ENCODE results near the gene MATN3.
"Not testable (repeated sequence)": the region's sequence is repeated elsewhere in the genome, so short reads cannot be mapped to it uniquely, and the experiment has no call there.

MATN3 gene, protein sequence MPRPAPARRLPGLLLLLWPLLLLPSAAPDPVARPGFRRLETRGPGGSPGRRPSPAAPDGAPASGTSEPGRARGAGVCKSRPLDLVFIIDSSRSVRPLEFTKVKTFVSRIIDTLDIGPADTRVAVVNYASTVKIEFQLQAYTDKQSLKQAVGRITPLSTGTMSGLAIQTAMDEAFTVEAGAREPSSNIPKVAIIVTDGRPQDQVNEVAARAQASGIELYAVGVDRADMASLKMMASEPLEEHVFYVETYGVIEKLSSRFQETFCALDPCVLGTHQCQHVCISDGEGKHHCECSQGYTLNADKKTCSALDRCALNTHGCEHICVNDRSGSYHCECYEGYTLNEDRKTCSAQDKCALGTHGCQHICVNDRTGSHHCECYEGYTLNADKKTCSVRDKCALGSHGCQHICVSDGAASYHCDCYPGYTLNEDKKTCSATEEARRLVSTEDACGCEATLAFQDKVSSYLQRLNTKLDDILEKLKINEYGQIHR

DNA sequence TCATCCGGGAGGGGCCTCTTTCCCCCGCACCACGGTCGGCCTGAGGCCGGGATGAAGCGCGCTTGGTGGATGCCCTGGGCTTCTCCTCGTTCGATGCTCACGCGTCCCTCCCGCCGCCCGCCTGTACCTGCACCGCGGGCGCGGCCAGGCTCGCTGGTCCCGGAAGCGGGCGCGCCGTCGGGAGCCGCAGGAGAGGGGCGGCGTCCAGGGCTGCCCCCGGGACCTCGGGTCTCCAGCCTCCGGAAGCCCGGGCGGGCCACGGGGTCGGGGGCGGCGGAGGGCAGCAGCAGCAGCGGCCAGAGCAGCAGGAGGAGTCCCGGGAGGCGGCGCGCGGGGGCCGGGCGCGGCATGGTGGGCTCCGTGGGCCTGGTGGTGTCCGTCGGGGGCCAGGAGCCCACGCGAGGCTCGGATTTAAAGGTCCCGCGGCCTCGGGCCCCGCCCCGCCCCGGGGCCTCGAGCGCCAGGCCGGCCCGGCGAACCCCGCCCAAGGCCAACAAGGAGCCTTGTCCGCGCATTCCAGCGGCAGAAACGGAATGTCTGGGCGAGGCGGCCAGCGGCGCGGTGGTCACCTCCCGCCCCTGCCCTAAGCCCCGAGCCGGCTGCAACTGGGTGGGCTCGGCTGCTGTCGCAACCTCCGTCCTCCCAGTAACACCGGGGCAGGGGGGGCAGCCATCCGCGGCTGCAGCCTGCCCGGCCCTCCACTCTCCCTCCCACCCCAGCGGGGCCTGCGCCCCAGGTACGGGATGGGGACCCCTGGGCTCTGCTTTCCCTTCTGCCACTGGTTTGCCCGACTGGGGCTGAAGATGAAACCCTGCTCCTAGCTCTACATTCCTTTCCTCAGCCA lies at the start of gene MATN3:
MATN3 (minus strand) TSS at position 387 of the 844 bp plus-strand sequence; CDS start at position 350, 37 bp downstream.
- no peak for DNase-seq (ENCODE audit: low spot score)

DNA sequence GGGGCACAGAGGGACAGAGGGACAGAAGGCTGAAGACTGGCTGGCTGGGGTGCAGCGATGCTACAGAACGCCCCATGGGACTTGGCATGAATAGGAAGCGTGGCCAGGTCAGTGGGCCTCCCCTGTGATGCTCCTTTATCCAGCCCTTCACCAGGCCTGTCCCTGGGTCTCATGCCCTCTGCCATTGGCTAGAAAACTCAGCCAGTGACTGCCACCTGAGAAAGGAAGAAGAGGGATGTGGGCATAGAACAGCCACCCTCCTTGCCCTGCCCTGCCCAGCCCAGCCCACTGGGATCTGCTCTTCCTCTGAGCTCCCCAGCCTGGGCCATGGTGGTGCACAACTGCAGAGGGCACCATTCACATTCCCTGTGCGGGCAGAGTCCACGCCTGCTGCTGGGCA lies 49.5 kb upstream of the MATN3 start:
- DNase-seq (ENCODE audit: low spot score): no peak

DNA sequence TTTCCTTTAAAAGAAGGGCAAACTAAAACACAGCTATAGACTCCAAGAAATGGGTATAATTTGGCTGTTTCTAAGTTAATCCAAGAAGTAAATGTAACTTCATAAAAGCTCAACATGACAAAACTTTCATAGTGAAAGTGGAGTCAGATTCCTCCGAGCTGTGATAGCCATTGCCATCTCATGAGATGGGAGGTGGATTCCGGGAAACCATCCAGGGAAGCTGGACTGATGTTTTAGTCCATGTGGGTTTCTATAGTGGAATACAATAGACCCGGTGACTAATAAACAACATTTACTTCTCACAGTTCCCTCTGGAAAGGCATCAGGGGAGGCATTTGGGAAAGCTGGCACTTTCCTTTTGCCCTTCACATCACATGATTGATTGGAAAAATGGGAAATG lies 49.0 kb upstream of the MATN3 start:
- DNase-seq (ENCODE audit: low spot score): no peak

DNA sequence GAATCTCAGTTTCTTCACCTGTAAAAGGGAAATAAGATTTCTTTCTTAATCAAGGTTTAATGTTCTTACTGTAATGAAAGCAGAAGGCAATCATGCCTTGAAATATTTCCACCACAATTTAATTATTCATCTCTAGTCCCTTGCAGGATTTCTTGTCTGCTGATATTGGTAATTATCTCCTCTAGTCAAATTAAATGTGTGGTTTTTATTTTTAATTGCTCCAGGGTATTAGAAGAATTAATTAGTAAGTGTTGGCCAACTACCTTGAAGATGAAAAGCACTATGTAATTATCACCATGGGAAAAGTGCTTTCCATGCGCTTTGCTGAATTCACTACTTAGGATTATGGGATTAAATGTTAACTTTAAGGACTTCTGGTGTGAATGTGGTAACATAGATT lies 47.6 kb upstream of the MATN3 start:
- DNase-seq (ENCODE audit: low spot score): no peak

DNA sequence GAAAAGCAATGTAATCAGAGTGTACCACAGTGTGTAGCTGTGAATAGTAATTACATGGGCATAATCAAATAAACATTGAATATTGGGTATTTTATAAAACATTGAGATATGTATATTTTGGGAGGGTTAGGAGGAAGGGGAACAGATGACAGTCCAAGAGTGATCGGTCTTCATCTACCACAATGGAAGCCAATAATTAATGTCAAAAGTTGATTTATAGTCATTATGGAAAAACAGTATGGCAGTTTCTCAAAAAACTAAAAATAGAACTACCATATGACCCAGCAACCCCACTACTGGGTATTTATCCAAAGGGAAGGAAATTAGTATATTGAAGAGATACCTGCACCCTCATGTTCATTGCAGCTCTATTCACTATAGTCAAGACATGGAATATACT lies 44.8 kb upstream of the MATN3 start:
- DNase-seq (ENCODE audit: low spot score): no peak

- no peak for DNase-seq (ENCODE audit: low spot score)
These were observed 42.5 kb upstream of the MATN3 start for GRCh38 chr2:20054931-20055330.

GRCh38 chr2:20054119-20054518 lies 41.7 kb upstream of the MATN3 start:
- no peak for DNase-seq (ENCODE audit: low spot score)

DNA sequence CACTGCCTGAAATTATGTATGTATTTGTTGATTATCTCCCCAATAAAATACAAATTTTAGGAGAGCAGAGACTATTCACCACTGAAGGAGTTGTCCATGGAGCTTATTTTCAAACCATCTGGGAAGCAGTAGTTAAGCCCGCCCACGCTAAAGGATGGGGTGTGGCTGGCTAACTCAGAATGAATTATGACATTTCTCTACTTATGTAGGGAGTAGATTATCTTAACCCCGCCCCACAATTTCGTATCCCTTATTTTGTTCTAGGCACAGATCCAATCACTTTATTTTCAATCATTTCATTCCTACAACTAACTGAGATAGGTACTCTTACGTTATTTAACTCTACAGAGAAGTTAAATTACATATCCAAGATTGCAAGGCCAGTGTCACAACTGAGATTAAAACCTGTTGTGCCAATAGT lies 40.4 kb upstream of the MATN3 start:
- peak; percentile 13 for DNase-seq (ENCODE audit: low spot score)

DNA sequence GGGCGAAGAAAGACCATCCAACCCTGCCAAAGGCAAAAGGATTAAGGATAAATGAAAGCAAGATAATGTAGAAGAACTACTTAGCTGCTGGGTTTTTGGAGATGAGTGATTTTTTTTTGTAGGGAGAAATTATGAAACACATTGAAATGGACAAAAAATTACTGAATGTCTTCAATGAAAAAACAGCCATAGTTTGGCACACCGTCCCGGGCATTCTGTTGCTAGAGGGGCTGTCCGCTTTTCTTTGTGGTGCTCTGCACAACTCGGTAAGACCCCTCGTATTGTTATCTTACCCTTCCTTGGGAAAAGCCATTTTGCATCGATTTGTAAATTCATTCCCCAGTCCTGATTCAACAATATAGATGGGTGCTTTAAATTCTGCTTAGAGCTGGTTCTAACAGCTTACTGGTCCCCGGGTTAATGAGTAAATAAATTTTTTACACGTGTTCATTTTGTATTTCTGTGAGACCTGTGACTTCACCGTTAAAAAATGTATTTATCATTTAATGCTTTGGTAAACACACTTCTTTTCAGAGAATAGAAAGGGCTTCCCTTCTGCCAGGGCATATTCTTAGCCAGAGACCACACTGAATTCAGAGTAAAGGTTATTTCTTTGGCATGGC lies 39.9 kb upstream of the MATN3 start:
- no peak for DNase-seq (ENCODE audit: low spot score)

GRCh38 chr2:20051532-20052228 lies 39.2 kb upstream of the MATN3 start, which contains the start of gene LAPTM4A:
LAPTM4A (minus strand) TSS chr2:20051628; CDS start chr2:20051520, 108 bp downstream.
- peak; percentile 100 for DNase-seq (ENCODE audit: low spot score)

- DNase-seq (ENCODE audit: low spot score): peak; percentile 76
These were observed 38.4 kb upstream of the MATN3 start for GRCh38 chr2:20050646-20051531.

- DNase-seq (ENCODE audit: low spot score): peak; percentile 85
These were observed 37.7 kb upstream of the MATN3 start for GRCh38 chr2:20050104-20050645.

DNA sequence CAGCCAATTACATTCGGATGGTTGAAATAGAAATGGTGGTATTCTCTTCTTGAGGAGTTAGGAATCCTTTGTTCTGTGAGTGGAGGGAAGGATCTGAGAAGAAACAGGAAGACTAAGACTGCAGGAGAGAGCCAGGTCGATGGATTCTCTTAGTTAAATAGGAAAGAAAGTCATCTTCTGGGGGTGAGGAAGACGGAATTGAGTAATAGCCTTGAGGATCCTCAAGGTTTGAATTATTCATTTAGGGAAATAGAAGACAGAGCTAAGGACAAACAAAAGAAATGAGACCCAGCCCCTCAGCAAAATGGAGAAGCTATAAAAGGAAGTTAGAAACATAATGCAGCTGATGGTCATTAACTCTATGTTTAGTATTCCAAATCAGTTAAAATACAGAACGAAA lies 37.2 kb upstream of the MATN3 start:
- peak; percentile 45 for DNase-seq (ENCODE audit: low spot score)

GRCh38 chr2:20048488-20049448 lies 36.3 kb upstream of the MATN3 start:
- DNase-seq (ENCODE audit: low spot score): no peak

GRCh38 chr2:20045712-20046292 lies 33.3 kb upstream of the MATN3 start:
- DNase-seq (ENCODE audit: low spot score): not testable (repeated sequence)

DNA sequence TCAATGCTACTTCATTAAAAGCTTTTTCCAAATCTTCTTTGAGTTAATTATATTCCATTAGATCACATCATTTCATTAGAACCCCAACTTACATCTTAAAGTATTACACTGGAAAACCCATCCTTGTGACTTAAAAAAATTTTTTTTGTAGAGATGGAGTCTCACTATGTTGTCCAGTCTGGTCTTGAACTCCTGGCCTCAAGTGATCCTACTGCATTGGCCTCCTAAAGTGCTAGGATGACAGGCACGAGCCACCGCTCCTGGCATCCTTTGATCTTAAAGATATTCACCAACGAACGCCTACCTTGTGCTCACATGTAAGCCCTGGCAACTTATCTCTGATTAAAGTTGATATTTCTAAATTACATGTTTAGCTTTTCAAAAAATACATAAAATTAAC lies 32.3 kb upstream of the MATN3 start:
- no peak for DNase-seq (ENCODE audit: low spot score)

GRCh38 chr2:20042531-20042930 lies 30.1 kb upstream of the MATN3 start:
- no peak for DNase-seq (ENCODE audit: low spot score)

DNA sequence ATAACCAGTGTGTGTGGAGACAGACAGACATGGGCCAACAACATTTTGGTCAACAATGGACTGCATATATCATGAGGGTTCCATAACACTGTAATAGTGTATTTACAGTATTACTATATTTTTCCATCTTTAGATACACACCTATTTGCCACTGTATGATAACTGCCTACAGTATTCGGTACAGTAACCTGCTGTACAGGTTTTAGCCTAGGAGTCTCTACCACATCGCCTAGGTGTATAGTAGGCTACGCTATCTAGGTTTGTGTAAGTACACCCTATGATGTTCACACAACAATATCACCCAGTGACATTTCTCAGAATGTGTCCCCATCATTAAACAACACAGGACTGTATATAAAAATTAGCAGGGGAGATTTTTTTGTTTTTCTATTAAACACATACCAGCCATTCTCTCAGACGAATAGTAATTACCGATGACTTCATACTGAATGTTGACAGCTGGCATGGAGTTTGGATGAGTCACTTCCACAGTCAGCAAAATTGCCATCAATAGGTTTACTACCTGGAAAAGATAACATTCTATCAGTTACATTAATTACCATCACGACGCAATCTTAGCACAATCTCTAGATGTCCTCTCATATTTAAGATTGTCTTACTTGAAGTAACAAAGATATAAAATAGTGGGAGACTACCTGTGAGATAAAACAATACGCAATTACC lies 28.2 kb upstream of the MATN3 start:
- no peak for DNase-seq (ENCODE audit: low spot score)

Measured in NAMALWA (cell line).